K562 (cell line): ENCODE results near the gene MGAT1. TPM values are rescaled to one million over a fixed set of nuclear protein-coding genes. Genes with fewer than 3 reads are reported as not detected.
A peak's percentile ranks its signal among the peaks of the same experiment; 100 is the strongest.

Source experiments
- CEBPB ChIP-seq: fragments of 450-650 bp; IDR thresholded peaks from 2 replicates; pipeline ENCODE4 v1.6.1; 2016; ENCODE audit warnings: missing genetic modification characterization, missing compliant biosample characterization
- CHD7 ChIP-seq: fragments of 200-600 bp; sonication (generic); IDR thresholded peaks from one replicate; pipeline ENCODE4 v1.6.1; 2012; ENCODE audit warnings: mild to moderate bottlenecking, low read depth, low read length, inconsistent platforms
- E2F8 ChIP-seq: fragments of 450-650 bp; IDR thresholded peaks from 2 replicates; pipeline ENCODE4 v1.7.1; 2018; ENCODE audit warnings: mild to moderate bottlenecking, low read depth; ENCODE audit not compliant: partially characterized antibody
- E4F1 ChIP-seq: fragments of 250-450 bp; sonication (Bioruptor Pico); IDR thresholded peaks from 2 replicates; pipeline ENCODE4 v1.5.0; 2021; ENCODE audit warnings: mild to moderate bottlenecking, borderline replicate concordance
- KAT2B ChIP-seq: IDR thresholded peaks from one replicate; pipeline ENCODE4 v1.6.1; 2012; ENCODE audit warnings: low read depth, mild to moderate bottlenecking, control low read depth, inconsistent platforms, low read length, moderate library complexity
- MAFG ChIP-seq: fragments of 450-650 bp; conservative IDR thresholded peaks from 2 replicates; pipeline ENCODE4 v1.6.1; 2016; ENCODE audit warnings: missing genetic modification characterization, missing compliant biosample characterization
- MXD1 ChIP-seq: fragments of 250-450 bp; sonication (Bioruptor Pico); IDR thresholded peaks from 2 replicates; pipeline ENCODE4 v1.8.0; 2021; ENCODE audit warnings: borderline replicate concordance, mild to moderate bottlenecking, moderate library complexity; ENCODE audit not compliant: poor library complexity, severe bottlenecking
- TBP ChIP-seq: optimal IDR thresholded peaks from 2 replicates; pipeline ENCODE3; 2011; ENCODE audit warnings: low read depth, low read length, improper control_type of control experiment
- polyA plus RNA-seq, 8 experiments: library from polyadenylated mRNA; depleted of rRNA in 4 of 8; stranded (reverse) in 5 of 8; unstranded in 3 of 8; fragments of >200 nt; fragmentation: Nextera tagmentation in 2 of 8; fragmentation: Illumina TruSeq in 1 of 8; extraction: Ambion mirVana in 2 of 8; extraction: Trizol in 1 of 8; gene quantifications; 2 replicates each; pipeline versions ENCODE4 v1.2.1 to v1.2.3, GENCODE V29; 2011 to 2014; ENCODE audit warnings: inconsistent platforms in 1 of 8, missing spikeins in 1 of 8
- total RNA-seq, 7 experiments: library from RNA; depleted of rRNA in 6 of 7; stranded (reverse); fragments of >200 nt in 6 of 7; fragmentation: Illumina TruSeq in 2 of 7; extraction: Trizol in 2 of 7; gene quantifications; 2 replicates each; pipeline versions ENCODE4 v1.2.1 to v1.2.3, GENCODE V29; 2011 to 2021; ENCODE audit warnings: low replicate concordance in 1 of 7

Gene MGAT1
- total and polyA plus RNA-seq, 9 of the 15 experiments (the other 6 are each of a cell fraction or from before 2014, with no cell fraction given): 3.9 to 82.7 (median 44.5) TPM

- TF ChIP-seq CHD7 (no peak), E4F1 (CRISPR knock-in tag) (no peak), TBP (peak; percentile 49), MXD1 (no peak), E2F8 (peak; percentile 92), KAT2B (no peak), CEBPB (tag) (no peak), MAFG (tag) (no peak)
Observed at GRCh38 chr5:180810210-180810958, 7.8 kb upstream of the MGAT1 start (continued).
